Activated naive CD8-positive, alpha-beta T cell (primary cell): ENCODE results near the gene PAXX.

Source experiments
- H3K27ac Mint-ChIP-seq: one replicate; pipeline ENCODE4 v1.8.0; 2021; ENCODE audit warnings: mixed read lengths
- H3K27me3 Mint-ChIP-seq: one replicate; pipeline ENCODE4 v1.8.0; 2021; ENCODE audit warnings: mixed read lengths
- H3K36me3 Mint-ChIP-seq: one replicate; pipeline ENCODE4 v1.8.0; 2021; ENCODE audit warnings: mixed read lengths
- H3K4me1 Mint-ChIP-seq: one replicate; pipeline ENCODE4 v1.8.0; 2021; ENCODE audit warnings: low read depth, mixed read lengths
- H3K4me3 Mint-ChIP-seq: one replicate; pipeline ENCODE4 v1.8.0; 2021; ENCODE audit warnings: mild to moderate bottlenecking, mixed read lengths
- H3K9me3 Mint-ChIP-seq: one replicate; pipeline ENCODE4 v1.8.0; 2021; ENCODE audit warnings: low read depth, mixed read lengths

The PAXX gene

DNA sequence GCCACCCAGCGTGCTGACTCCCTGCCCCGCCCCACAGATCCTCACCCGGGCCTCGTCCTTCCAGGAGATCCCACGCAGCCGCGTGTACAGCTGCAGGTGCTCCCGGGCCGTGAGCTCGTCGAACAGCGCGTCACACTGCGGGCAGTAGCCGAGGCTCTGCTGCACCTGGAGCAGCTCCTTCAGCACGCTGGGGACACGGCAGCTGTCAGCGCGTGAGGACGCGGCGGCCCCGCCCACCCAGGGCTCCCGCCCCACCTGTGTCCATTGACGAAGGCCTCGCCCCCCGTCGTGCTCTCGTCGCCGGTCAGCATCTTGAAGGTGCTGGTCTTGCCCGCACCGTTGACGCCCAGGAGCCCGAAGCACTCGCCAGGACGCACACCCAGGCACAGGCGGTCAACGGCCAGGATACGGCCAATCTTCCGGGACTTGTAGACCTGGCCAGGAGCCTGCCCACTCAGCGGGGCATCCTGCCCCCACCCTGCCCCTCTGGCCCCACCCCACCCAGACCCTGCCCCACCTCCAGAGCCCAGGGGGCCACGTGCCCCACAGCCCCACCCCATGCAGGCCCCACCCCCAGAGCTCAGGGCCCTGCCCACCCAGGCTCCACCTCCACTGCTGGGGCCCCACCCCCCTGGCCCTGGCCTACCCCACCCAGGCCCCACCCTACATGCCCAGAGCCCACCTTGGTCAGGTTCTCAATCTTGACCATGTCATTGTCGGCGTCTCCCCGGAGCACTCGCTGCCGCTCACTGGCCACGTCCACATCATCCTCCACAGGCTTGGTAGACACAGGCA lies 17.9 kb downstream of the PAXX start:
- no peak overlapping the region for H3K4me3 Mint-ChIP-seq
- no peaks in the 10 kb centered on the region for H3K36me3 Mint-ChIP-seq
- peaks cover 4% of the 10 kb centered on the region for H3K4me1 Mint-ChIP-seq
- H3K27ac Mint-ChIP-seq, result no peak overlapping the region
- no peaks in the 10 kb centered on the region for H3K9me3 Mint-ChIP-seq
- H3K27me3 Mint-ChIP-seq, result no peaks in the 10 kb centered on the region

DNA sequence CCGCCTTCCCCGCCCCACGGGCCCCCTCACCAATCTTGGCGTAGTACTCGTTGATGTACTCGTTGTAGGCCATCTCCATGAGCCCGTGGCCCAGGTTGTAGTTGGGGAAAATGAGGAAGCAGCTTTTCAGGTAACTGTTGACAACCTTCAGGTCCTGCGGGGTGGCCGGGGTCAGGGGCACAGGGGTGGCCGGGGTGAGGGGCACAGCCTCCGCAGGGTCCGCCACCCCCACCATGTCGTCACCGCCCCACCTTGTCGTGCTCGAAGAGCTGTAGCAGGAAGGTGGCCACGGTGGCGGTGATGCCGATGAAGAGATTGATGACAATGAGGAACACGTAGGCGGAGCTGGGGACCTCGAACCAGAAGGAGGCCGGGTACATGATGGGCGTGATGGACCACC lies 18.9 kb downstream of the PAXX start:
- H3K27me3 Mint-ChIP-seq, result no peaks in the 10 kb centered on the region
- no peaks in the 10 kb centered on the region for H3K9me3 Mint-ChIP-seq
- H3K27ac Mint-ChIP-seq, result no peak overlapping the region
- H3K4me1 Mint-ChIP-seq, result peaks cover 2% of the 10 kb centered on the region
- H3K36me3 Mint-ChIP-seq, result no peaks in the 10 kb centered on the region
- no peak overlapping the region for H3K4me3 Mint-ChIP-seq

DNA sequence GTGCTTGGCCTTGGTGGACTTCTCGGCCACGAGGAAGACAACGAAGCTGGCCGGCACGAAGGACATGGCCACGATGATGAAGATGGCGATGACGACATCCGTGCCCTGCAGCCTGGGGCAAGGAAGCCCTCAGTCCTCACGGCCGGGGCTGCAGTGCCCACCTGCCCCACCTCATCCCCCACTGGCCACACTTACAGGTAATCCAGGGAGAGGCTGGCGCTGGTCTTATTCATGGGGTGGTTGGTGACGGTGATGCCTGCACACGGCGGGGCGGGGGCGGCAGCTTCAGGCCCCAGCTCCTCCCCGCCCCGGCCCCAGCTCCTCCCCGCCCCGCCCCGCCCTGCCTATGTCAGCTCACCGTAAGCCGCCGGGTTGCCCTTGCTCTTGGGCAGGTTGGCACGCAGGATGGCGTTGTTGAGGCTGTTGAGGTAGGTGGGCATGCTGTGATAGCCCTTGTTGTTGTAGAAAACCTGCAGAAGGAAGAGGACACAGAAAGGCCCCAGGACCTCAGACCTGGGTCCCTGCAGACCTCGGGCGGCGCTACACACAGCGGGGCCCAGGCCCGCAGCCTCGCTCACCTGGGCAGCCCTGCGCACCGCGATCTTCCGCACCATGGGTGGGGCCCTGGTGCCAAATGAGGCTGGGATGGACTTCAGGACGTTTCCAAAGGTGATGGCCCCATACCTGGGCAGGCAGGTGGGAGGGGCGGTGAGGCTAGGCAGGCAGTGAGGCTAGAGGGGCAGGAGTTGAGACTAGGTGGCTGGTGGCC lies 19.9 kb downstream of the PAXX start:
- H3K4me1 Mint-ChIP-seq, result no peaks in the 10 kb centered on the region
- no peaks in the 10 kb centered on the region for H3K27me3 Mint-ChIP-seq
- no peak overlapping the region for H3K4me3 Mint-ChIP-seq
- no peak overlapping the region for H3K27ac Mint-ChIP-seq
- H3K9me3 Mint-ChIP-seq, result no peaks in the 10 kb centered on the region
- no peaks in the 10 kb centered on the region for H3K36me3 Mint-ChIP-seq

DNA sequence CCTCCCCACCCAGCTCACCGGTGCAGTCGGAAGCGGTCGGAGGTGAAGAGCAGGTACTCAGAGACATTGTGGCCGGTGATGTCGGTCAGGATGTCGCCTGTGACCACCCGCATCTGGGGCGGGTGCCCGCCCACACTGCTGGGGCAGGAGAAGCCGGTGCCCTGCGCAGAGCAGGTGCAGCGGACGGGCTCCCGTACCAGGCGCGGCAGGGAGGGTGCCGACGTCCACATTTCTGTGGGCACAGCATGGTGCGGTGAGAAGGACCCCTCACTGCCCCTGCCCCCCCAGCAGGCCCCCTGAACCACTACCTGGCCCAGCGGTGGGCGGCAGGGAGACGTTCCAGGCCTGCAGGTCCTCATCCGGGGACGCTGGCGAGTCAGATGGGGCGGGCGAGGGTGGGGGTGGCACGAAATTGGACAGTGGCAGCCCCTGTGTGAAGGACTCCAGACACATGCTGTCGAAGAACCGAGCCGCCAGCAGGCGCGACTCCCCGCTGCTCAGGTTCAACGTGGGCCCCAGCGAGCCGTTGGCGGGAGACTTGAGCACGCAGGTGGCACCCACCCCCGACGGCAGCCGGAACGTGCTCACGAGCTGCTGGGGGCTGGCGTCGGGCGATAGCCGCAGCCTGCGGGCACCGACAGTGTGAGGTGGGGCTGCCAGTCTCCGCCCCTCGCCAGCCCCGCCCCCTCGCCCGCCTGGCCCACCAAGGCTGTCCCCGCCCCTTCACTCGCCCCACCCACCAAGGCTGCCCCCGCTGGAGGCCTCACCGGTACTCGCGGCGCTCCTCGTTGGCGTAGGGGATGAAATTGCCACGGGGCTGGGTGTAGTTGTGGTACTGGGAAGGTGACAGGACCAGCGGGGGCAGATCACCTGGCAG lies 20.7 kb downstream of the PAXX start:
- Mint-ChIP-seq H3K9me3 (no peaks in the 10 kb centered on the region), H3K4me3 (no peak overlapping the region), H3K4me1 (no peaks in the 10 kb centered on the region), H3K36me3 (no peaks in the 10 kb centered on the region), H3K27ac (no peak overlapping the region), H3K27me3 (no peaks in the 10 kb centered on the region)

DNA sequence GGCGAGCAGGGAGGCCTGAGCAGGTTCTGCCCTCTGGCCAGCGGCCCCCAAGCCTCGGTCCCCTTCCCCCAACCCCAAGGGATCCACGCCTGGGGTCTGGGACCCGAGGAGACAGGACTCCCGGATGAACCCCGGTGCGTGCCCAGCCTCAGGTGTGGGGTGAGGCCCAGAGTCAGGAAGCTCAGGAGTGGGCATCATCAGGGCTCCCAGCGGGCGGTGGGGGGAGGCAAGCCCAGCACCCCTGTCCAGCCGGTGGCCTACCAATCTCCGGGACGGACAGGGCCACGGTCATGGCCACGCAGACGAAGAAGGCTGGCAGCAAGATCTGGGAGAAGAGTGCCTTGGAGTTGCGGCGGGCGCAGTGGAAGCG lies 21.3 kb downstream of the PAXX start:
- no peaks in the 10 kb centered on the region for H3K36me3 Mint-ChIP-seq
- H3K9me3 Mint-ChIP-seq, result no peaks in the 10 kb centered on the region
- no peak overlapping the region for H3K4me3 Mint-ChIP-seq
- H3K27ac Mint-ChIP-seq, result no peak overlapping the region
- no peaks in the 10 kb centered on the region for H3K27me3 Mint-ChIP-seq
- H3K4me1 Mint-ChIP-seq, result no peaks in the 10 kb centered on the region

DNA sequence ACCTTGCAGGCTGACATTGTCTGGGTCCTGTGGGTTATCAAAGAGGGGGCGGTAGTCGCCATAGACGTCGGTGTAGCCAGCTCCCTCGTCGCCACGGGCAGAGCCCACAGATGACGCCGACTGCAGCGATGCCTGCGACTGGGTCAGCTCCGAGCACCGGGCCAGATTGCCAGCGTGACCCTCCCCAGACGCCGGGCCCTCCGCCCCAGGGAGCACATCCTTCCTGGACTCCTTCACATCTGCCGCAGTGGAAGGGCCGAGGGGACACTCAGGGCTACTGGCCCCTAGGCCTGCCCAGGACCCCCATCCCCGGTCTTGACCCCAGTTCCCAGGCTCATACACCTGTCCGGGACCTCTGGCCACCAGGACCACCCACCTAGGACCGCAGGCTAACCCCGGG lies 21.9 kb downstream of the PAXX start:
- Mint-ChIP-seq H3K9me3 (no peaks in the 10 kb centered on the region), H3K4me3 (no peak overlapping the region), H3K36me3 (no peaks in the 10 kb centered on the region), H3K27me3 (no peaks in the 10 kb centered on the region), H3K27ac (no peak overlapping the region), H3K4me1 (no peaks in the 10 kb centered on the region)

DNA sequence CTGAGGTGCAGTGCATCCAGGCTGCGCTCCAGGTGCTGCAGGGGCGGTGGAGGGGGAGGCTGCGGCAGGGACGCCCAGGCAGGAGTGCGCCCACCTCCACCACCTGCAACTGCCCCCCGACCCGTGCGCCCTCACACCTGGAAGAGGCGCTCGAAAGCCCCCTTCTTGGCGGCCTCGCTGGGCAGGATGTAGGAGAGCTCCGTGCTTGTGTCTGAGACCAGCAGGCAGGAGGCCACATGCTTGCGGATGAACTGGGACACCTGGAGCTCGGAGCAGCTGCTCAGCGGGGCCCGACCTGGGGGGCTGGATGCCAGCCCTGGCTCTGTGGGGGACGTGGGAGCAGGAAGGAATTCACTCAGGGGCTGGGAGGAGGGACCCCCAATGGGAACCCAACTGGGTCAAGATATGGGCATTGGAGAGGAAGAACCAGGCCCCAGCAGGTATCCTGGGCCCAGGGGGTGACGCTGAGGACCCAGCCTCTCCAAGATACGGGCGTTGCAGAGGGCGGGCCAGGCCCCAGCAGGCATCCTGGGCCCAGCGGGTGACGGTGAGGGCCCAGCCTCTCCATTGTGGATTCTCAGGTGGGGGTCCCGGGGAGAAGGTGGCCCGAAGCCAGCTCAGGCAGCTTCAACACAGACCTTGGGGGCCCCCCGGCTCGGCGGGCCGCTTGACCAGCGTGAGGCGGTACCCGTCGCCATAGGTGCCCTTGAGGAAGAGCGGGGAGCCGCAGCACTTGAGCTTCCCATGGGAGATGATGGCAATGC lies 22.7 kb downstream of the PAXX start:
- Mint-ChIP-seq H3K4me3 (no peak overlapping the region), H3K9me3 (no peaks in the 10 kb centered on the region), H3K36me3 (no peaks in the 10 kb centered on the region), H3K27me3 (no peaks in the 10 kb centered on the region), H3K27ac (no peak overlapping the region), H3K4me1 (no peaks in the 10 kb centered on the region)

DNA sequence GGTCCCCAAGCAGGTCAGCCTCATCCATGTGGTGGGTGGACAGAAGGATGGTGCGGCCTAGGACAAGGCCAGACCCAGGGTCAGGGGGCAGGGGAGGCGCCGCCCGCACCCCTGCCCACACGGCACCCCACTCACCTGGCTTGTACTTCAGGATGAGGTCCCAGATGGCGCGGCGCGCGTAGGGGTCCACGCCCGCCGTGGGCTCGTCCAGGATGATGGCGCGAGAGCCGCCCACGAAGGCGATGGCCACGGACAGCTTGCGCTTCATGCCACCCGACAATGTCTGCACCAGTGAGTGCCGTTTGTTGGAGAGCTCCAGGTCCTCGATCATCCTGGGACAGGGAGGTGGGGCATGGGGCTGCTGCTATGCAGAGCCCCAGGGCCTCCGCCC lies 23.3 kb downstream of the PAXX start:
- Mint-ChIP-seq H3K27ac (no peak overlapping the region), H3K27me3 (no peaks in the 10 kb centered on the region), H3K4me3 (no peak overlapping the region), H3K4me1 (no peaks in the 10 kb centered on the region), H3K36me3 (no peaks in the 10 kb centered on the region), H3K9me3 (no peaks in the 10 kb centered on the region)

DNA sequence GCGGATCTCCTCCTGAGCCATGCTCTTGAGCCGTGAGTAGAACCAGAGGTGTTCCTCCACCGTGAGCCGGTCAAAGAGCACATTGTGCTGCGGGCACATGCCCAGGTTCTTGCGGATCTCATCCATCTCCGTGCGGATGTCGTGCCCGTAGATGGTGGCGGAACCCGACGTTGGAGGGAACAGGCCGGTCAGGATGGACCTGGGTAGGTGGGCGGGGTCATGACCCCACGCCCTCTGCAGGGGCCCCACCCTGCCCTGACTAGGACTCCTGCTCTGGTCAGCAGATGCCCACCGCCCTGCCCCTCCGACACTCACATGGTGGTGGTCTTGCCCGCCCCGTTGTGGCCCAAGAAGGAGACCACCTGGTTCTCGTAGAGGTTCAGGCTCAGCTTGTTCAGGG lies 23.8 kb downstream of the PAXX start:
- no peak overlapping the region for H3K4me3 Mint-ChIP-seq
- H3K4me1 Mint-ChIP-seq, result no peaks in the 10 kb centered on the region
- H3K27ac Mint-ChIP-seq, result no peak overlapping the region
- H3K36me3 Mint-ChIP-seq, result no peaks in the 10 kb centered on the region
- no peaks in the 10 kb centered on the region for H3K9me3 Mint-ChIP-seq
- H3K27me3 Mint-ChIP-seq, result no peaks in the 10 kb centered on the region

DNA sequence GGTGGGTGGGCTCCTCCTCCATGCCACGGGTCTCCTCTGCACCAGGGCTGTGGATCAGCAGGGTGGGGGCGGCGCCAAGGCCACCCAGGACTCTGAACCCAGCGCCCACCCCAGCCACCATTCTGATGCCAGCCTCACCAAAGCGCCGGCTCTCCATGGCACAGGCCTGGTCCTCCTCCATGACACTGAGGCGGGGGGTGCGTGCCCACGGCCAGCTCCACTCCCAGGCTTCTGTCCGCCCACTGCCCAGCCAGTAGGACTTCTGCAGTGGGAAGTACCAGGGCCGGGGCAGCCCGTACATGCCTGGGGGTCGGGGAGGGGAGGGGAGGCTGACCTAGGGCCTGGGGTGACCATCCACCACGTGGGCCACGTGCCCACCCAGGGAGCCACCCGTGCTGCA lies 24.2 kb downstream of the PAXX start:
- no peaks in the 10 kb centered on the region for H3K9me3 Mint-ChIP-seq
- no peak overlapping the region for H3K27ac Mint-ChIP-seq
- H3K4me3 Mint-ChIP-seq, result no peak overlapping the region
- H3K4me1 Mint-ChIP-seq, result no peaks in the 10 kb centered on the region
- no peaks in the 10 kb centered on the region for H3K27me3 Mint-ChIP-seq
- no peaks in the 10 kb centered on the region for H3K36me3 Mint-ChIP-seq

DNA sequence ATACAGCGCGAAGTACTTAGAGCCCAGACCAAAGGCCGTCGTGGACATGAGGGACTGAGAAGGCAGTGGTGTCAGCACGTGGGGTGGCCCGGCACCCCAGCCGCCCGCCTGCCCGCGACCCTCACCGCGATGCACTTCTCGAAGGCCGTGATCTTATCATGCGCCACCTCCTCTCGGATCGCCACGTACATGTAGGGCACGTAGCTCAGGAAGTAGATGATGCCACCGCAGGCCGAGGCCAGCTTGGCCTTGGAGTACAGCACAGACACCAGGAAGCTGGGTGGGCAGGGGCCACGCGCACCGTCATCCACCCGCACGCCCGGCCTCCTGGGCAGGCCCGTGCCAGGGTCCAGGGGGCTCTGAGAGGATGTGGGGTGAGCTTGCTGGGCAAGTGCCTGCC lies 24.8 kb downstream of the PAXX start:
- Mint-ChIP-seq H3K4me1 (no peaks in the 10 kb centered on the region), H3K27me3 (no peaks in the 10 kb centered on the region), H3K9me3 (no peaks in the 10 kb centered on the region), H3K36me3 (no peaks in the 10 kb centered on the region), H3K27ac (no peak overlapping the region), H3K4me3 (no peak overlapping the region)

DNA sequence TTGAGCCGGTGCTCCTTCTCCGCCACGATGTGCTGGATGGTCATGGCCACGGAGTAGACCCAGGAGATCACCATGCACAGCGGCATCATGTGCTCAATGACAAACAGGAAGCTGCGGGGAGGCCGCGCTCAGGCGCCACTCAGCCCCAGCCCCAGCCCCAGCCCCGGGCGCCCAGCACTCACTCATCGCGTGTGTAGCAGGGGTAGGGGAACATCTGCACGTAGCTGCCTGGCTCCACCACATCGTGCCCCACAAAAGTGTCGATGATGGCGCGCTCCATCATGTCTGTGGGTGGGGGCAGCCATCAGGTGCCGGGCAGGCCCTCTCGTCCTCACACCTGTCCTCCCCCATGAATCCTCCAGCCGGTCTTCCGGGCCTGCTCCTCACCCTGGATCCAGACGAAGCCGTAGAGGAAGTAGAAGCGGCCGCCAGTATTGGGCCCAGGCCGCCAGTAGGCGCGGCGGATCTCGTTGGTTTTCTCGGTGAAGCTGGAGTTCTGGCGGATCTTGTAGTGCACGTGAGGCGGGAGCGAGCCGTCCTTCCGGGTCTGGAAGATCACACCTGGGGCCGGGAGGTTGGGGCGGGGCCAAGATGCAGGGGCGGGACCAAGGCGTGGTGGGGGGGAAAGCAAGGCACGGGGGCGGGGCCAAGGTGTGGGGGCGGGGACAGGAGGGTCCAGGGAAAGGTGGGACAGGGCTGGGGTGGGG lies 25.7 kb downstream of the PAXX start:
- Mint-ChIP-seq H3K27ac (no peak overlapping the region), H3K4me3 (no peak overlapping the region), H3K27me3 (no peaks in the 10 kb centered on the region), H3K36me3 (no peaks in the 10 kb centered on the region), H3K4me1 (no peaks in the 10 kb centered on the region), H3K9me3 (no peaks in the 10 kb centered on the region)

DNA sequence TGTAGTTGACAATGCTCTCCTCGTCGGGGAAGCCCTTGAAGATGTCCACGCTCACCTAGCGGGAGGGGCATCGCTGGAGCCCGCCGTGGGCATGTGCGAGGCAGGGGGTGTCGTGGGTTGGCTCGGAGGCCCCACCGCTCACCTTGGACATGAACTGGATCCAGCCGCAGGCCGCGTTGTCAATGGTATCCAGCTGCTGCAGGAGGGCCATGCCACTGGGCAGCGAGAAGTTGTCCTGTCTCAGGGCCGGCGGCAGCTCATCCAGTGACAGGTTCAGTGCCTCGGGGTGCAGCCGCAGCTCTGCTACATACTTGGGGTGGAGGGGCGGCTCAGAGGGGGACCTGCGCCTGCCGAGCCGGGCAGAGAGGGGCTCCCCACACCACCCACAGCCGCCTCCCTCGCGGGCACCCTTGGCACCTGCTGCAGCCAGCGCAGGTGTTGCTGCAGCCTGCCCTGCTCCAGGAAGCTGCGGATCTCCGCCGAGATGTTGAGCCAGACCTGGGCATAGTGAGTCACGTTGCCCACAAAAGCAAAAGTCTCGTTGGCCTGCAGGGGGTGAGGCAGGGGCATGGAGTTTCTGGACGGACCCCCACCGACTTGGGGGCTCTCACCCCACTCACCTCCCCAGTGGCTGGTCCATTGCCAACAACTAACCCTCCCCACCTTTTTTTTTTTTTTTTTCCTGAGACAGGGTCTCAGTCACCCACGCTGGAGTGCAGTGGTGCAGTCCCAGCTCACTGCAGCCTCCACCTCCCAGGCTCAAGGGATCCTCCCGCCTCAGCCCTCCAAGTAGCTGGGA lies 26.7 kb downstream of the PAXX start:
- no peaks in the 10 kb centered on the region for H3K36me3 Mint-ChIP-seq
- H3K27ac Mint-ChIP-seq, result no peak overlapping the region
- H3K4me3 Mint-ChIP-seq, result no peak overlapping the region
- H3K4me1 Mint-ChIP-seq, result no peaks in the 10 kb centered on the region
- no peaks in the 10 kb centered on the region for H3K9me3 Mint-ChIP-seq
- no peaks in the 10 kb centered on the region for H3K27me3 Mint-ChIP-seq
